Activated CD8-positive, alpha-beta memory T cell treated with anti-CD3 and anti-CD28 coated beads, Interleukin-2, amount 10 ng/mL, durations not matched to agents 7 days and 5 days (primary cell): ENCODE measurements around the gene LTC4S. TPM values are rescaled to one million over a fixed set of nuclear protein-coding genes. Genes with fewer than 3 reads are reported as not detected.
"Not testable (repeated sequence)": the region's sequence is repeated elsewhere in the genome, so short reads cannot be mapped to it uniquely, and the experiment has no call there.

Experiments
- ATAC-seq: fragments of 150-1000 bp; cut with Tn5 transposase; one replicate; pipeline ENCODE4 v1.10.0; 2021; ENCODE audit warnings: moderate library complexity
- CTCF ChIA-PET: fragments of 350-600 bp; sonication (Branson Sonifier 250); formaldehyde crosslinking; loops from one replicate; lab custom pipeline; 2021; ENCODE audit warnings: antibody characterized with exemption; lab: Charles Lee
- DNase-seq: peaks from one replicate; pipeline ENCODE4 v3.0.0-alpha.2; 2020
- H3K27ac Mint-ChIP-seq: one replicate; pipeline ENCODE4 v1.8.0; 2021; ENCODE audit warnings: mild to moderate bottlenecking, mixed read lengths
- H3K27me3 Mint-ChIP-seq: one replicate; pipeline ENCODE4 v1.8.0; 2021; ENCODE audit warnings: mixed read lengths
- H3K36me3 Mint-ChIP-seq: one replicate; pipeline ENCODE4 v1.8.0; 2021; ENCODE audit warnings: mild to moderate bottlenecking, mixed read lengths
- H3K4me1 Mint-ChIP-seq: one replicate; pipeline ENCODE4 v1.8.0; 2021; ENCODE audit warnings: mixed read lengths
- H3K4me3 Mint-ChIP-seq: one replicate; pipeline ENCODE4 v1.8.0; 2021; ENCODE audit warnings: mild to moderate bottlenecking, moderate library complexity, mixed read lengths
- H3K9me3 Mint-ChIP-seq: one replicate; pipeline ENCODE4 v1.8.0; 2022; ENCODE audit warnings: low read depth, mixed read lengths
- total RNA-seq, 2 experiments: library from RNA; stranded (reverse); gene quantifications; one replicate each; pipeline ENCODE4 v1.2.3, GENCODE V29; 2021

LTC4S gene
- total RNA-seq, 2 experiments from 2014 or later, result 0.91 to 1.5 TPM

DNA sequence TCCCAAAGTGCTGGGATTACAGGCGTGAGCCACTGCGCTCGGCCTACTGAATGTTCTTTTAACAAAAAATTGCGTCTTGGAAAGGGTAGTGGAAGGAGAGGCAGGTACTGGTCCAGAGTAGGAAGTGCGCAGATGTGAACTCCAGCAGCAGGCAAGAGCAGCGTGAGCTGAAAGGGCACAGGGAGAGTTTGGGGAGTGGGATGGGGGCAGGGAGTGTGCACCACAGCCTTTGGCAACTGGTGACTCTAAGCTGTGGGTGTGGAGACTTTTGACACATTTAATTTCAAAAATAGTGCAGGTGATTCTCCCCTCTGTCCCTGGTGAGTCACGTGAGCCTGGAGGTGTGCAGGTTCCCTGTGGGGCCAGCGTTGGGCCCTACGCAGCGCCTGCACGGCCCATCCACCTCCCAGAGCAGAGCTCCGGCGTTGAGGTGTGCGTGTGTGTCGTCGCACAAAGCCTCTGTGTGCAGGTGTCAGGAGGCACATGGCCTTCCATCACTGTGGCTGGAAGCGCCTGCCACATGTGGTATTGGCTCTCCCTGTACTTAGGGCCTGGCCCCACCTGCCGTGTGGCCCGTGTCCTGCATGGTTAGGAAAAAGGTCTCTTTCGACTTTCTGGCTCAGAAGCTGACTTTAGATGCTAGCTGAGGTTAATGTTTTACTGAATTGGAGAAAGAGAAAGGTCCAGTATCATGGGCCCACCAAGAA, 38.4 kb downstream of the LTC4S start:
- Mint-ChIP-seq H3K9me3 (no peaks in the 10 kb centered on the region), H3K27ac (no peak overlapping the region), H3K27me3 (no peaks in the 10 kb centered on the region), H3K4me1 (peaks cover 19% of the 10 kb centered on the region), H3K4me3 (no peak overlapping the region), H3K36me3 (peaks cover 66% of the 10 kb centered on the region)
- DNase-seq, result no peak
- CTCF ChIA-PET, result interaction anchor here (0.9 to 1.3 kb wide), 2 partner anchors 30 to 69 kb away, joined by 3 to 5 read pairs; no protein-coding TSS in a partner anchor
- ATAC-seq, result no peak

DNA sequence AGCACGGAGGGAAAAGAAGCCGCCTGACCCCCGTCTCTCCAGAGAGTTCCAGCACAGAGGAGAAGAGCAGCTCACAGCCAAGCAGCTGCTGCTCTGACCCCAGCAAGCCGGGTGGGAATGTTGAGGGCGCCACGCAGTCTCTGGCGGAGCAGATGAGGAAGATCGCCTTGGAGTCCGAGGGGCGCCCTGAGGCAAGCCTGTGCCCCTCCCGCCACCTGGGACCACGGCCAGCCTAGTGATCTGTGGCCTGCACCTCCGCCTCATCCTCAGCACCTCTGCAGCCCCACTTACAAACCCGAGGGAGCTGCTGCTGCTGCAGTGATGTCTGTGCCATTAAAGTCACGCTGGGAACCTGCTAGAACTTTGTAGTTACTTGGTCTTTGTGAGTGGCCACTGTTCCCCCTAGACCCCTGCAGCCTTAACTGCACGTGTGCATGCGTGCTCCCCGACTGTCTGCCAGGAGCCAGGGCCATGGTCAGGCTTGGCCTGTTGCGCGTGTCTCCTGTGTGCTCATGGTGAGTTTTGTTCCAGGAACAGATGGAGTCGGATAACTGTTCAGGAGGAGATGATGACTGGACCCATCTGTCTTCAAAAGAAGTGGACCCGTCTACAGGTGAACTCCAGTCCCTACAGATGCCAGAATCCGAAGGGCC, 39.4 kb downstream of the LTC4S start:
- DNase-seq, result no peak
- no peaks in the 10 kb centered on the region for H3K9me3 Mint-ChIP-seq
- H3K27me3 Mint-ChIP-seq, result no peaks in the 10 kb centered on the region
- H3K4me1 Mint-ChIP-seq, result peaks cover 23% of the 10 kb centered on the region
- no peak for ATAC-seq
- H3K4me3 Mint-ChIP-seq, result no peak overlapping the region
- CTCF ChIA-PET, result interaction anchor here (0.6 to 1.3 kb wide), 3 partner anchors 23 to 70 kb away, joined by 3 to 5 read pairs (median 3); no protein-coding TSS in a partner anchor
- H3K27ac Mint-ChIP-seq, result no peak overlapping the region
- peaks cover 65% of the 10 kb centered on the region for H3K36me3 Mint-ChIP-seq

DNA sequence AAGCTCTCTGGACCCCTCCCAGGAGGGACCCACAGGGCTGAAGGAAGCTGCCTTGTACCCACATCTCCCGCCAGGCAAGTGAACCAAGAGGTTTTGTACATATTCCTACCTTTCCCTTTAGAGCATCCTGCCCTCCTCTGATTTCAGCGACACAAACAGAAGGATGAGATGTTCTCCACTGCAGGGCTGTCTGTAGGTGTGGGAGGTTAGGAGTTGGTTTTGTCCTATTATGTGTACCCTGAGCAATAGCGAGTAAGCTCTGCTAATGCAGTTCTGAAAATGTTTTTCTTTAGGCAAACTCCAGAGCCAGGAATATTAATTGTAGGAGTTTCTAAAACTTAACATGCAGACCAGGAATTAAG, 39.9 kb downstream of the LTC4S start:
- no peak overlapping the region for H3K27ac Mint-ChIP-seq
- CTCF ChIA-PET, result no interaction called here
- H3K4me1 Mint-ChIP-seq, result peaks cover 23% of the 10 kb centered on the region
- no peaks in the 10 kb centered on the region for H3K27me3 Mint-ChIP-seq
- DNase-seq (no peak), ATAC-seq (no peak)
- H3K36me3 Mint-ChIP-seq, result peaks cover 62% of the 10 kb centered on the region
- no peak overlapping the region for H3K4me3 Mint-ChIP-seq
- no peaks in the 10 kb centered on the region for H3K9me3 Mint-ChIP-seq

DNA sequence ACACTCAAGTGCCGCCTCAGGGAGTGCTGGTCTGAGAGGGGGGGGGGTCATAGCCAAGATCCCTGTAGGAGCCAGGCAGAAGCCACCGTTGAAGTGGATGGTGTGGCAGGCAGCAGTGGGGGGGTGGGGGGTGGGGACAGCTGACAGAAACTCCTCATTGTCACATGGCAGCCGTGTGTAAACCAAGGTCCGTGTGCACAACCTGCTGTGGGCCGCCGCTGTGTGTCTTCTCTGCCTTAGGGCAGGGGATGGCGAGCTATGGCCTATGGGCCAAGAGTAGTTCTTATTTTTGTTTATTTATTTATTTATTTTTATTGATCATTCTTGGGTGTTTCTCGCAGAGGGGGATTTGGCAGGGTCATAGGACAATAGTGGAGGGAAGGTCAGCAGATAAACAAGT, 40.3 kb downstream of the LTC4S start:
- CTCF ChIA-PET, result no interaction called here
- Mint-ChIP-seq H3K9me3 (no peaks in the 10 kb centered on the region), H3K4me3 (no peak overlapping the region), H3K27me3 (no peaks in the 10 kb centered on the region), H3K4me1 (peaks cover 23% of the 10 kb centered on the region), H3K27ac (no peak overlapping the region), H3K36me3 (peaks cover 59% of the 10 kb centered on the region)
- DNase-seq, result no peak
- ATAC-seq, result no peak

DNA sequence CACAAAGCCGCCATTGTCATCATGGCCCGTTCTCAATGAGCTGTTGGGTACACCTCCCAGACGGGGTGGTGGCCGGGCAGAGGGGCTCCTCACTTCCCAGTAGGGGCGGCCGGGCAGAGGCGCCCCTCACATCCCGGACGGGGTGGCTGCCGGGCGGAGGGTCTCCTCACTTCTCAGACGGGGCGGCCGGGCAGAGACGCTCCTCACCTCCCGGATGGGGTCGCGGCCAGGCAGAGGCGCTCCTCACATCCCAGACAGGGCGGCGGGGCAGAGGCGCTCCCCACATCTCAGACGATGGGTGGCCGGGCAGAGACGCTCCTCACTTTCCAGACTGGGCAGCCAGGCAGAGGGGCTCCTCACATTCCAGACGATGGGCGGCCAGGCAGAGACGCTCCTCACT, 41.1 kb downstream of the LTC4S start:
- Mint-ChIP-seq H3K36me3 (peaks cover 51% of the 10 kb centered on the region), H3K4me1 (peaks cover 23% of the 10 kb centered on the region)
- DNase-seq, H3K27me3 Mint-ChIP-seq, H3K4me3 Mint-ChIP-seq, H3K9me3 Mint-ChIP-seq, ATAC-seq, CTCF ChIA-PET, H3K27ac Mint-ChIP-seq: not testable (repeated sequence)

DNA sequence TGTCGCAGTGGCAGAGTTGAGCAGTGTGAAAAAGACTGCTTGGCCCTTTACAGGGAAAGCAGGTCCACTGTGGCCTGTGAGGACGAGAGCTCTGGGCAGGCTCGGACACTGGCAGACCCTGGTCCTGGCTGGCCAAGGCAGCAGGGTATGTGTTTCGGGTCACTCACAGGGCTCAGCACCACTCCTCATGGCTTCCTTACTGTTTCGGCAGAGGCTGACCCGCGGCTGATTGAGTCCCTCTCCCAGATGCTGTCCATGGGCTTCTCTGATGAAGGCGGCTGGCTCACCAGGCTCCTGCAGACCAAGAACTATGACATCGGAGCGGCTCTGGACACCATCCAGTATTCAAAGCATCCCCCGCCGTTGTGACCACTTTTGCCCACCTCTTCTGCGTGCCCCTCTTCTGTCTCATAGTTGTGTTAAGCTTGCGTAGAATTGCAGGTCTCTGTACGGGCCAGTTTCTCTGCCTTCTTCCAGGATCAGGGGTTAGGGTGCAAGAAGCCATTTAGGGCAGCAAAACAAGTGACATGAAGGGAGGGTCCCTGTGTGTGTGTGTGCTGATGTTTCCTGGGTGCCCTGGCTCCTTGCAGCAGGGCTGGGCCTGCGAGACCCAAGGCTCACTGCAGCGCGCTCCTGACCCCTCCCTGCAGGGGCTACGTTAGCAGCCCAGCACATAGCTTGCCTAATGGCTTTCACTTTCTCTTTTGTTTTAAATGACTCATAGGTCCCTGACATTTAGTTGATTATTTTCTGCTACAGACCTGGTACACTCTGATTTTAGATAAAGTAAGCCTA, 42.6 kb downstream of the LTC4S start:
- CTCF ChIA-PET, result interaction anchor here (0.8 to 1.9 kb wide), 7 partner anchors 11 to 254 kb away, joined by 3 to 12 read pairs (median 4); partner anchors contain the start of genes MGAT4B and SQSTM1
- H3K36me3 Mint-ChIP-seq, result peaks cover 41% of the 10 kb centered on the region
- peaks cover 23% of the 10 kb centered on the region for H3K4me1 Mint-ChIP-seq
- H3K4me3 Mint-ChIP-seq, result peak overlapping the region; percentile 64
- no peaks in the 10 kb centered on the region for H3K27me3 Mint-ChIP-seq
- peak overlapping the region; percentile 90 for H3K27ac Mint-ChIP-seq
- no peaks in the 10 kb centered on the region for H3K9me3 Mint-ChIP-seq
- DNase-seq (peak; percentile 81), ATAC-seq (peak; percentile 96)

DNA sequence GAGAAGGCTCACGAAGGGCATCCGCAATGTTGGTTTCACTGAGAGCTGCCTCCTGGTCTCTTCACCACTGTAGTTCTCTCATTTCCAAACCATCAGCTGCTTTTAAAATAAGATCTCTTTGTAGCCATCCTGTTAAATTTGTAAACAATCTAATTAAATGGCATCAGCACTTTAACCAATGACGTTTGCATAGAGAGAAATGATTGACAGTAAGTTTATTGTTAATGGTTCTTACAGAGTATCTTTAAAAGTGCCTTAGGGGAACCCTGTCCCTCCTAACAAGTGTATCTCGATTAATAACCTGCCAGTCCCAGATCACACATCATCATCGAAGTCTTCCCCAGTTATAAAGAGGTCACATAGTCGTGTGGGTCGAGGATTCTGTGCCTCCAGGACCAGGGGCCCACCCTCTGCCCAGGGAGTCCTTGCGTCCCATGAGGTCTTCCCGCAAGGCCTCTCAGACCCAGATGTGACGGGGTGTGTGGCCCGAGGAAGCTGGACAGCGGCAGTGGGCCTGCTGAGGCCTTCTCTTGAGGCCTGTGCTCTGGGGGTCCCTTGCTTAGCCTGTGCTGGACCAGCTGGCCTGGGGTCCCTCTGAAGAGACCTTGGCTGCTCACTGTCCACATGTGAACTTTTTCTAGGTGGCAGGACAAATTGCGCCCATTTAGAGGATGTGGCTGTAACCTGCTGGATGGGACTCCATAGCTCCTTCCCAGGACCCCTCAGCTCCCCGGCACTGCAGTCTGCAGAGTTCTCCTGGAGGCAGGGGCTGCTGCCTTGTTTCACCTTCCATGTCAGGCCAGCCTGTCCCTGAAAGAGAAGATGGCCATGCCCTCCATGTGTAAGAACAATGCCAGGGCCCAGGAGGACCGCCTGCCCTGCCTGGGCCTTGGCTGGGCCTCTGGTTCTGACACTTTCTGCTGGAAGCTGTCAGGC, 43.6 kb downstream of the LTC4S start:
- DNase-seq (no peak), ATAC-seq (no peak)
- peak overlapping the region; percentile 90 for H3K27ac Mint-ChIP-seq
- no peaks in the 10 kb centered on the region for H3K9me3 Mint-ChIP-seq
- CTCF ChIA-PET, result interaction anchor here (0.8 to 1.9 kb wide), 8 partner anchors 10 to 253 kb away, joined by 3 to 12 read pairs (median 4); partner anchors contain the start of genes MGAT4B and SQSTM1
- H3K27me3 Mint-ChIP-seq, result no peaks in the 10 kb centered on the region
- peaks cover 23% of the 10 kb centered on the region for H3K4me1 Mint-ChIP-seq
- peak overlapping the region; percentile 64 for H3K4me3 Mint-ChIP-seq
- peaks cover 37% of the 10 kb centered on the region for H3K36me3 Mint-ChIP-seq

DNA sequence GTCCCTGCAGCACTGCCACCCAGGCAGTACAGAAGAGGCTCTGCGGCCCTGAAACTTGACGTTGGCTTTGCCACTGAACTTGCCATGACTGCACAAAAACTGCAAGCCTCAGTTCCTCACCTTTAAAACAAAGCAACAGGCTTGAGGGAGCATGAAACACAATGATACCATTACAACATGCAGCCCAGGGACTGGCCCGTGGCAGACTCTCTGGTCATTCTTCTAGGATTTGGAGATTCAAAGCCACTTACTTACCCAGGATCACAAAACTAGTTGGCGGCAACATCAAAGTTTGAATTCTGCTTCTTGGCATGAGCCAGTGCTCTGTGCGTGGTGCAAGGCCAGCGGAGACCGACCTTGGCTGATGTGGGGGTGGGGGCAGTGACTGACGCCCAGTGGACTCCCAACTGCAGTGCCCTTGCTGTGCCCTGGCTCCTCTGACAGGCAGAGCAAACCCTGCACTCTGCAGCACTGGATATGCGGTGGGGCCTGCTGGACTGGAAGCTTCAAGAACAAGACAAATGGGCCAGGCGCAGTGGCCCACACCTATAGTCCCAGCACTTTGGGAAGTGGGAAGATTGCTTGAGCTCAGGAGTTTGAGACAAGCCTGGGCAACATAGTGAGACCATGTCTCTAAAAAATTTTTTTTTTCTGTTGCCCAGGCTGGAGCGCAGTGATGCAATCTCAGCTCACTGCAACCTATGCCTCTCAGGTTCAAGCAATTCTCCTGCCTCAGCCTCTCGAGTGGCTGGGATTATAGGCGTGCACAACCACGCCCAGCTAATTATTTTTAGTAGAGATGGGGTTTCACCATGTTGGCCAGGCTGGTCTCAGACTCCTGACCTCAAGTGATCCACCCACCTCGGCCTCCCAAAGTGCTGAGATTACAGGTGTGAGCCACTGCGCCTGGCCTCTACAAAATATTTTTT, 45.8 kb downstream of the LTC4S start:
- Mint-ChIP-seq H3K9me3 (no peaks in the 10 kb centered on the region), H3K4me3 (no peak overlapping the region), H3K4me1 (peaks cover 23% of the 10 kb centered on the region), H3K27me3 (no peaks in the 10 kb centered on the region), H3K27ac (peak overlapping the region; percentile 15), H3K36me3 (peaks cover 24% of the 10 kb centered on the region)
- CTCF ChIA-PET, result no interaction called here
- DNase-seq (no peak), ATAC-seq (no peak)

DNA sequence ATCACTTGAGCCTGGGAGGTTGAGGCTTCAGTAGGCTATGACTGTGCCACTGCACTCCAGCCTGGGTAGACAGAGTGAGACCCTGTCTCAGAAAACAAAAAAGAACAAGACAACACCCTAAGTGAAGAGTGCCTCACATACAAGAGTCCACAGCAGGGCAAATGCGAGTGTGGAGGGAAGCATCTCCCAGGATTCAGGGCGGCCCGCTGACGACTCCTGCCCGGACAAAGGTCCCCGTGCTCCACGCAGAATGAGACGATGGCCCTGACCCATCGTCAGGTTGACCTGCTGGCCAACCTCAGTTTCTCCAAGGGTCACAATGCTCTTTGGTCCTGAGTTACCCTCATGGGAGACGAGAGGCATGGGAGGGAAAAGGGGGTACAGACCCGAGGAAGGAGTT, 46.5 kb downstream of the LTC4S start:
- CTCF ChIA-PET, result no interaction called here
- H3K9me3 Mint-ChIP-seq, result peaks cover 3% of the 10 kb centered on the region
- DNase-seq (no peak), ATAC-seq (no peak)
- H3K4me1 Mint-ChIP-seq, result peaks cover 22% of the 10 kb centered on the region
- H3K27me3 Mint-ChIP-seq, result no peaks in the 10 kb centered on the region
- H3K36me3 Mint-ChIP-seq, result peaks cover 28% of the 10 kb centered on the region
- no peak overlapping the region for H3K27ac Mint-ChIP-seq
- H3K4me3 Mint-ChIP-seq, result no peak overlapping the region

DNA sequence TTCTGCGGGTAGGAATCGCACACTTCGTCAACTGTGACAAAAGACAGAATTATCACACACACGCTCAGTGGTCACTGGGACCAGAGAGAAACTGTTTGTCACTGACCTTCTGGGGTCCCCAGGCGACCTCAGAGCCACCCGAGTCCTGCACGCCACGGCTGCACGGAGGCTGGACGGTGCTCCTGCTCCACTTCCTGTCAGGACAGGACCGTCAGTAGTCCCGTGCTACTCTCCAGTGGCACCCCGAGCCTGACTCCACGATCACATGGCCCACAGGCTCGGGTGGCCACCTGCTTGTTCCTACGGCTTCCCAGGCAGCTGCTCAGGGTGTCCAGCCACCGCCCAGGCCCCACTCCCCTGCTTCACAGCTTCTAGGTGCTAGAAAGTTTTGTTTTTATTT, 47.0 kb downstream of the LTC4S start:
- CTCF ChIA-PET, result no interaction called here
- no peak for DNase-seq
- H3K27me3 Mint-ChIP-seq, result no peaks in the 10 kb centered on the region

DNA sequence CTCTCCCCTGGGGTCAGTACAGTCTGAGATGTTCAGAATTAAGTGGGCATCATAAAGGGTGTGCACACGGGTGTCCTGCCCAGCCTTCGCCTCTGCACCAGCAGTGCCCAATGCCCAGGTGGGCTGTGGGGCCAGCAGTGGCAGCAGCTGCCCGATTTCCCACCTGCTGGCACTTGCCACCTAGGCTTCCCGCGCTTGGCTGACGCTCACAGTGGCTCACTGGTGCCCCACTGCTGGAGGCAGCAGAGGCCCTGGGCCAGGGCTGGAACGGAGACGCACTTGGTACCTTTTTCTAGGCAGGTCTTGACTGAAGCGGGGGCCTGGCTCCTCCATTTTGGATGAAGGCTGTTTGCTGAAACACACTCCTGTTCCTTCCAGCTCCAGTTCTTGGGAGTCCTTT, 47.8 kb downstream of the LTC4S start:
- CTCF ChIA-PET, result no interaction called here
- Mint-ChIP-seq H3K9me3 (peaks cover 3% of the 10 kb centered on the region), H3K36me3 (peaks cover 21% of the 10 kb centered on the region)

More for the DNA sequence above, 47.0 kb downstream of the LTC4S start:
- Mint-ChIP-seq H3K9me3 (peaks cover 3% of the 10 kb centered on the region), H3K4me3 (no peak overlapping the region), H3K27ac (no peak overlapping the region), H3K4me1 (peaks cover 18% of the 10 kb centered on the region), H3K36me3 (peaks cover 24% of the 10 kb centered on the region)
- no peak for ATAC-seq

More for the DNA sequence above, 47.8 kb downstream of the LTC4S start:
- DNase-seq (no peak), ATAC-seq (no peak)
- H3K4me1 Mint-ChIP-seq, result peaks cover 10% of the 10 kb centered on the region
- no peak overlapping the region for H3K27ac Mint-ChIP-seq
- no peak overlapping the region for H3K4me3 Mint-ChIP-seq
- no peaks in the 10 kb centered on the region for H3K27me3 Mint-ChIP-seq
